A549 (cell line): ENCODE results near the gene HOXD12.

Source experiments
- JUN ChIP-seq, 2 experiments: fragments of >200 bp; sonication (Bioruptor Twin); formaldehyde crosslinking; IDR thresholded peaks; 2 replicates in 1 of 2; 3 replicates in 1 of 2; pipeline ENCODE4 v1.6.1; 2016 to 2017
- POLR2A ChIP-seq: IDR thresholded peaks from 2 replicates; pipeline ENCODE4 v1.6.1; 2012; ENCODE audit warnings: mild to moderate bottlenecking, low read length
- TF ChIP-seq, protein P1 (sequence below): fragments of 450-650 bp; IDR thresholded peaks from 2 replicates; pipeline ENCODE4 v1.6.1; 2014; ENCODE audit warnings: antibody characterized with exemption

DNA sequence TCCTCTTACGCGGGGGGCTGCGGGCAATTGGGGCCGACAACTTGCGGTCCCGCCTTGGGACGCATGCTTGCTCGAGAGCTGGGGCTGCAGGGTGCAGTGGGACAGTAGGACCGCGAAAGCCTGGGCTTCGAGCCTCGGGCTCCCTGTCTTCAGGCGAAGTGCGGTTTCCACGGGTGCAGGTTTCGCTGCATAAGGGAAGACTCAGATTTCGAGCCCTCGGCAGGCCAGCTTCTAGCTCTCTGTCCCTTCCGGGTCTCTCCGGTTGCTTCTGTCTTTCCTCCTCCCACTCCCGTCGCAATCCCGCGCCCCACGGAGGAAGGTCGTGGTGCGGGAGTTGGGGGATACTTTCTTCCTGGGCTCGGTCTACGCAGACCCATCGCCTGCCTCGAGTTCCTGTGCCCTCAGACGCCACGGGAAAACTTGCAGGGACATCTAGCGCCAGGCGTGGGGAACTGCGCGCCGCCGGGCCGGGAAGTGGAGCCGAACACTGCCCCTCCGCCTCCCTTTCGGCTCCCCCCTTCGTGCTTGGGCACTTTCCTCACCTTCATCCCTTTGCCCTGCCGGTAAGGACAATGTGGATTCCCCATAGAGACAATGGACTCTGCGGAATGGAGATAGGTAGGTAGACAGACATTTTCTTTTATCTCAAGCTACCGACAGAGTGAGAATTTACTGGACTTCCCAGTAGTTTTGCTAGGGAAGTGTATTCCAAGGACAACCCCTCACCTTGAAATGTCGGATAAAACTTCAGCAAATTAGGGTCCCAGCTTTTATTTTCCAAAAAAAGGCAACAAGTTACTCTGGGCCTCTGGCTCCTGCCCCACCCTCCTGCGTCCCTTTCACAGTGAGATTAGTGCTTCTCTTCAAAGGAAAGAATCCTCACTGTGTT, 11.3 kb upstream of the HOXD12 start:
- TF ChIP-seq POLR2A (no peak), JUN (IDR thresholded peaks at IDR 0.05) (no peak)
- TF ChIP-seq, protein P1, sequence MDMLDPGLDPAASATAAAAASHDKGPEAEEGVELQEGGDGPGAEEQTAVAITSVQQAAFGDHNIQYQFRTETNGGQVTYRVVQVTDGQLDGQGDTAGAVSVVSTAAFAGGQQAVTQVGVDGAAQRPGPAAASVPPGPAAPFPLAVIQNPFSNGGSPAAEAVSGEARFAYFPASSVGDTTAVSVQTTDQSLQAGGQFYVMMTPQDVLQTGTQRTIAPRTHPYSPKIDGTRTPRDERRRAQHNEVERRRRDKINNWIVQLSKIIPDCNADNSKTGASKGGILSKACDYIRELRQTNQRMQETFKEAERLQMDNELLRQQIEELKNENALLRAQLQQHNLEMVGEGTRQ: no peak
